HG03342 (cell line): ENCODE measurements around the gene GLCCI1.
"Not testable (repeated sequence)": the region's sequence is repeated elsewhere in the genome, so short reads cannot be mapped to it uniquely, and the experiment has no call there.

Experiments used
- ATAC-seq: cut with Tn5 transposase; IDR thresholded peaks from one replicate; pipeline ENCODE4 v1.9.1; 2021; ENCODE audit warnings: mild to moderate bottlenecking, moderate library complexity; ENCODE audit not compliant: unreplicated experiment

The GLCCI1 gene

GRCh38 chr7:7984424-7984823, 15.8 kb downstream of the GLCCI1 start:
- no peak for ATAC-seq

GRCh38 chr7:7988706-7989105, 20.1 kb downstream of the GLCCI1 start:
- no peak for ATAC-seq

GRCh38 chr7:7989133-7989532, 20.5 kb downstream of the GLCCI1 start:
- no peak for ATAC-seq

DNA sequence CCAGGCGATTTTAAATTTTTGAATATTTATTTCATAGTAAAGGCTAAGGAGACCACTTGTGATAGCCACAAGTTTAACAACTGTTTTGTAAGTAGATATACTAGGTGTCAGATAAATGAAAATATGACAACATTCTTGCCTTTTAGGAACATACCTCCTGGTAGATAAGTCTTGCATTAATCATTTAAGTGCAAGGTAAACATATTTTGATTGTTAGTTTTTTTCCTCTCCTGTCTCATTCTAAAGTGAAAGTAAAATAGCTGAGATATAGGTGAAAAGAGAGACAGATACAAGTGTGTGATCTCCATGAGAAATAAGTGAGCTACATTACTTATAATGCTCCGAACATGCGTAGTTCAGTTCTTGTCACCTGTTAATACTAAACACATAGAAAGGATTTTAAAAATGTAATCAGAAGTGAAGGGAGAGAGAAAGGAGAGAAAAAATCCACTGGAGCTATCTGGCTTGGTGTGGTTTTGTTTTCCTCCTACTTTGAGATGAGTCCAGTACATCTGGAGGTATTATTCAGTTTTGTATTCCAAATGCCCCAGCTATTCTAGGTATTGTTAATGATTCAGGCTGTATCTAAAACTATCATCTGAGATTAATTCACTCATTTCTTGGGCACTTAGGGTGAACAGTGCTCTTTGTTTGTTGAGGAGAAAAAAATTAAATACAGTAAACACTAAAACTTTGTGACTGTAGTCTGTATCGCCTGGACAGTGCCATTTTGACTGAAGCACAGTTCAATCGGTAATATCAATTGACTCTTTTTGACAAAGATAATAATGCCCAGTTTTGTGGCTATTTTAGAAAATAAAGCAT, 21.2 kb downstream of the GLCCI1 start:
- no peak for ATAC-seq

DNA sequence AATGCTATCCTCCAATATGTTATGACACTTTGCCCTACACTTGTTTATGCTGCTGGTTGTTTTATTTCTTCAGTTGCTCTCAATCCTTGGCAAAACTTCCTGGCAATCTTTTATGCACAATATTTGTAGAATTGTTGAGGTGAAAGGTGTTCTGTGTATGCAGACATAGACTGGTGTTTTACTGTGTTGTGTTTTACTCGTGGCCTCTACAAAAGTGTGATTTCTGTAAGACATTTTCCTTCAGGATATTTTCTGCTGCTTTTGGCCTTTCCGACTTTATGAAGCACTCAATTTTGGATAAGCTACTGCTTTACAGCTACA, 21.8 kb downstream of the GLCCI1 start:
- no peak for ATAC-seq

GRCh38 chr7:7992506-7992905, 23.9 kb downstream of the GLCCI1 start:
- ATAC-seq = no peak

DNA sequence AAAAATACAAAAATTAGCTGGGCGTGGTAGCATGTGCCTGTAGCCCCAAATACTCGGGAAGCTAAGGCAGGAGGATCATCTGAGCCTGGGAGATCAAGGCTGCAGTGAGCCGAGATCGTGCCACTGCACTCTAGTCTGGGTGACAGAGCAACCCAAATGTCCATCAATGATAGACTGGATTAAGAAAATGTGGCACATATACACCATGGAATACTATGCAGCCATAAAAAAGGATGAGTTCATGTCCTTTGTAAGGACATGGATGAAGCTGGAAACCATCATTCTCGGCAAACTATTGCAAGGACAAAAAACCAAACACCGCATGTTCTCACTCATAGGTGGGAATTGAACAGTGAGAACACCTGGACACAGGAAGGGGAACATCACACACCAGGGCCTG, 26.8 kb downstream of the GLCCI1 start:
- ATAC-seq = not testable (repeated sequence)

DNA sequence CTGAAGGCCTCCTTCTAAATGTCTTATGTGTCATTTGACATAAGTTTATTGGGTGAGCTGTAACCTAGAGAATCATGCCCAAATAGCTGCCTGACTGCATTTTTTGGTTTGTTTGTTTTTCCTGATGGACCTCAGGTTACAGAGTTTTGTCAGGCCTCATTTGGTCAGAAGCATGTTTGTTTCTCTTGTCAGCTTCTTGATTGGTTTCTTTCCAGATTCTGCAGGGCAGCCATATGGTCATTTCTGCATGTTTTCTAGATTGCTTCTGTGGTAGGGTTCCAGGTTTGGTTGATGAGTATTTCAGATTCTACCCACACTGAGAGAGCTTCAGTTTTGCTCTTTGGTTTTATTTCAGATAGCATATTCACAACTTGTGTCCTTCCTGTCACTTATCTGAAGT, 28.0 kb downstream of the GLCCI1 start:
- ATAC-seq = no peak

GRCh38 chr7:8000315-8000941, 31.8 kb downstream of the GLCCI1 start:
- ATAC-seq = no peak

- ATAC-seq = no peak
These were observed 34.5 kb downstream of the GLCCI1 start for GRCh38 chr7:8003077-8003476.

GRCh38 chr7:8005279-8005678, 36.7 kb downstream of the GLCCI1 start:
- ATAC-seq = no peak

DNA sequence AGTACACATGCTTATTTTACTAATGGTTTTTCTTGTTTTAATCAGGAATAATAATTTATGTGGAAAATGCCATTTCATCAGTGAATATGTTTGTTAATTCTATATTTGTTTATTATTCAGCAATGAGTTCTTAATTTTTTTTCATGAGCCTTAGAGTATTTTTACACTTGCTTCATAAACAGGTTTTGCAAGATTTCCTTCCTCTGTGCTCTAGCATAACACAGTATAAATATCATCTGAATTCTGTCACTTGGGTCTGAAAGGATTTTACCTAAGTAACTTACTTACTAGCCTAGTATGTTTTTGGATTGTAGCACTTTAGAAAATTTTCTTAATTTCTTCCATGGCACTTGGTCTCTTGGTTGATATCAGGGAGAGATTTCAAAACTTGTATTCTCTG, 45.8 kb downstream of the GLCCI1 start:
- ATAC-seq = no peak

- no peak for ATAC-seq
These were observed 46.6 kb downstream of the GLCCI1 start for GRCh38 chr7:8015100-8015745.

- no peak for ATAC-seq
These were observed 47.1 kb downstream of the GLCCI1 start for GRCh38 chr7:8015746-8016120.

DNA sequence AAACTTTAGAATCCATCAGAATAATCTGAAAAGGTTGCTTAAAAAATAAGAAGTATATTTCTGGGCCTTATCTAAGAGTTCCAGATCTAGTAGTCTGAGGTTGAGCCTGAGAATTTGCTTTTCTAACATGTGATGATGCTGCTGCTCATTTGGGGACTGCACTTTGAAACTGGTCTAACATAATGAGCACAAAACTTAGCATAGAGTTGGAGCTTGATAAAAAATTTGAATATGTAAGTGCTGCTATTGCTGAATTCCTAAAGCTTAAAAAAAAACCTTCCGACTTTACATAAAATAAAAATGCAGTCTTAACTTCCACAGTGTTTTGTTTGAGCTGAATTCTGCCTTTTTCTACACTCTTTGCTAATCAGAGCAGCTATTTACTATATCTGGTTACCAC, 48.8 kb downstream of the GLCCI1 start:
- no peak for ATAC-seq

DNA sequence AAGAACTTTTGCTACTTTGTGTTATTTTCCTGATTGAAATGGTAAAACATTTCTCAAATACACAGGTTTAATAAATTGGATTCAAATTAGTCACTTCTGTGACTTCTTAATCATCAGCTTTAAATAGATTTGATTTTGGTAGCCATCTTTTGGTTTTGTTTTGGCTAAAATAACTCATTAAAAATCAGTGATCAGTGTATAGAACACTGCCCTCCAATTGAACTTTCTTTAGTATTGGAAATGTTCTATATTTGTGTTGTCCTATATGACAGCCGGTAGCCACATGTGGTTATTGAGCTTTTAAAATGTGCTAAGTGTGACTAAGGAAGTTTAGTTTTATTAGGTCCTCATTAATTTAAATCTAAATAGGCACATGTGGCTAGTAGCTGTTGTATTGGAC, 50.4 kb downstream of the GLCCI1 start:
- ATAC-seq = no peak

DNA sequence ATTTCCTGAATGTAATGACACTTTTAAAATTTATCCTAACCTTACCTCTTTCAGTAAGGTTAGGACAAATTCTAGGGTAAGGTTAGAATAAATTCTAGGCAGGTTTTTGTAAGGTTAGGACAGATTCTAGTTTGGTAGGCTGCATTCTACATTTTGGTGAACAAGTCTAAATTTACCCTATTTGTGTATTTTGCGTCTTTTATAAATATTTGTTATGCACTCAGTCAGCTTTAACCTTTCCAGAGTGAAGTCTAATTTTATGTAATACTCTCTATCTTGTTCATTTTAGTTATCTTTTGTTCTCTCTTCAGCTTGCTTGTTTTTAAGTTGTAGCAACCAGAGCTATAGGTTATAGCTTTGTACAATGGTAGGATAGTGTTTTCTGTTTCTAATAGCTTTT, 54.0 kb downstream of the GLCCI1 start:
- ATAC-seq = no peak

DNA sequence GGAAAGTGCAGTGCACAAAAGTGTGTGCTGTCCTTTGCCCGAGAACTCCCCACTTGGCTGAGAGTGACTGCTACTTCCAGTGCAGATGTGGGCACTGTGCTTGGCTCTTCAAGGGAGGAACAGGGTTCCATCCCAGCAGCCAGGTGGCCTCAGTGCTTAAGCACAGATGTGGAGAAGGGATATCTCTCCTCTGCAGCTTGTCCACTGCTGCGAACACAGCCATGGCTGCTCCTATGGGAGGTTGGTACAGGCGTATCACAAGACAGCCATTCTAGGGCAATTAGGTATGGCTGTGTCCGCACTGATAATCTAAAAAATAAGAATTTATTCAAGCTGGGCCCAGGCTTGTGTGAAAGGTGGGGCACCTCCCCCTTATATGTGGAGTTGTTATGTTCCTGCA, 66.6 kb downstream of the GLCCI1 start:
- no peak for ATAC-seq

DNA sequence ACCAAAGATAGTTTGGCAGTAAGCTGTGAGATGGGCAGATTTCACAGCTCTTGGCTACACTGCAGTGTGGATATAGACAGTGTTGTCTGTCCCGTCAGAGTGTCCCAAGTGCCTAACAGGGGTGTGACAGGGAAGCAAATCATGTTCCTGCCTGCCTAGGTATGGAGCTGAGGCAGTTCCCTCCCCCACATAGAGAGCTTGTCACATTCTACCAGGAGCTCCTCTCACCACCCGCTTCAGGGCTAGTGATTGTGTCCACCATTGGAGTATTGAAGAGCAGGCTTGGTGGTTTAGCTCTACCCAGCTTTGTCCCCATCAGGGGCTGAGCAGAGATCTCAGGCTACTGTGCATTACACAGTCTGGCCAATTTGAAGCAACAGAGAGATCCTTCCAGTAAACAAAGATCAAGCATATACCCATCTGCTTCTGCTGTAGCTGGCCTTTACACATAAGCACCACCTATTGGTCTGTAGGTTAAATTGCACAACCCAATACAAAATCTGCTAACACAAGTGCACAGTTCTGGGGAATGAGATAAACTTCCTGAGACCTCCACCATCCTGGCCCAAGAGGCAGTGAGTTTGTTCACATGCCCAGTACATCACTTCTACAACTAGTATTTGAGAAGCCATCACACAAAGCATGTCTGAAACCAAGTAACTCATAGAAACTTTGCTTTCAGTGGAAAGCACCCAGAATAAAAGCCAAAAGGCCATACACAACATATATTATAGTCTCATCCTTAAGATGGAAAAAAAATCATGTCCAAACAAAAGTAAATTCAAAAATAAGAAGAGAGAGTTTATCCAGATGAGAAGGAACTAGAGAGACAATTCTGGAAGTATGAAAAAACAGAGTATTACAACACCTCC, 67.3 kb downstream of the GLCCI1 start:
- ATAC-seq = peak; percentile 63

DNA sequence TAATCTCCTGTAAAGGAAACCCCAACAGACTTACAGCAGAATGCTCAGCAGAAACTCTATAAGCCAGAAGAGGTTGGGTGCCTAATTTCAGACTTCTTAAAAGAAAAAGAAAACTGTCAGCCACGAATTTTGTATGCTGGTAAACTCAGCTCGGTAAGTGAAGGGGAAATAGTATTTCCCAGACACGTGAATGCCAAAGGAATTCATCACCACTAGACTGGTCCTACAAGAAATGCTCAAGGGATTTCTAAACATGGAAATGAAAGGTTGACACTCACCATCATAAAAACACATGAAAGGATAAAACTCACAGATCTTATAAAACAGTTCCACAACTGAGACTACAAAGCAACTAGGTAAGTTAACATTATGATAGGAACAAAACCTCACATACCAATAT, 68.6 kb downstream of the GLCCI1 start:
- no peak for ATAC-seq

GRCh38 chr7:8040768-8041369, 72.3 kb downstream of the GLCCI1 start:
- ATAC-seq = no peak
